NCI-H1092 treated with DMSO at 0.1 percent for 48 hours (cell line): Measurements from ENCODE around the gene BZW2.

Source experiments
- DNase-seq: peaks from one replicate; lab custom pipeline; 2025; lab: John Stamatoyannopoulos, UW

BZW2 gene

DNA sequence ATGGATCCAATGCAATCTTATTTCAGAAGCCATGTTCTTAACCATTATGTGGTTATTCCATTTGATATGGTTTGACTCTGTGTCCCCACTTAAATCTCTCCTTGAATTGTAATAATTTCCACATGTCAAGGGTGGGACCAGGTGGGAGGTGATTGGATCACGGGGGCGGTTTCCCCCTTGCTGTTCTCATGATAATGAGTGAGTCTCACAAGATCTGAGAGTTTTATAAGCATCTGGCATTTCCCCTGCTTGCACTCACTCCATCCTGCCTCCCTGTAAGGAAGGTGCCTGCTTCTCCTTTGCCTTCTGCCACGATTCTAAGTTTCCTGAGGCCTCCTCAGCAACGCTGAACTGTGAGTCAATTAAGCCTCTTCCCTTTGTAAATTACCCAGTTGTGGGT lies 75.6 kb downstream of the BZW2 start:
- no peak for DNase-seq

- DNase-seq: no peak
These were observed 78.4 kb downstream of the BZW2 start for GRCh38 chr7:16724344-16724743.

- no peak for DNase-seq
These were observed 80.2 kb downstream of the BZW2 start for GRCh38 chr7:16726189-16726588.

GRCh38 chr7:16727736-16728135 lies 81.8 kb downstream of the BZW2 start:
- DNase-seq: no peak

- no peak for DNase-seq
These were observed 82.8 kb downstream of the BZW2 start for GRCh38 chr7:16728811-16729210.

GRCh38 chr7:16729541-16729940 lies 83.6 kb downstream of the BZW2 start:
- DNase-seq: no peak

DNA sequence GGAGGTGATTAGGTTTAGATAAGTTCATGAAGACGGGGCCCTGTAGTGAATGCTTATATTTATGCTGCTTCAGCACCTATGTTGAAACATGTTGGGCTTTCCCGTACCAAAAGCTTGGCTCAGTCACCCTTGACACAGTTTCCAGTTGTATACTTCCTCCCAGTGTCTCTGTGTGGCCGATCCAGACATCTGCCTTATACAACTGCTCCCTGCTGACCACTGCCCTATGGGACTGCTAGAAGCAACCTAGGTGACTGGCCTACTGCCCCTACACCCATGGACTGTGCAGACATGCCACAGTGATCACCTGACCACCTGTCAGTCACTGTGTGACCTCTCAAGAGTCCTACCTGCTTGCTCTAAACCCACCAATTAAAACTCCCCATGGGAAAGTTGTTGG lies 85.0 kb downstream of the BZW2 start:
- no peak for DNase-seq

DNA sequence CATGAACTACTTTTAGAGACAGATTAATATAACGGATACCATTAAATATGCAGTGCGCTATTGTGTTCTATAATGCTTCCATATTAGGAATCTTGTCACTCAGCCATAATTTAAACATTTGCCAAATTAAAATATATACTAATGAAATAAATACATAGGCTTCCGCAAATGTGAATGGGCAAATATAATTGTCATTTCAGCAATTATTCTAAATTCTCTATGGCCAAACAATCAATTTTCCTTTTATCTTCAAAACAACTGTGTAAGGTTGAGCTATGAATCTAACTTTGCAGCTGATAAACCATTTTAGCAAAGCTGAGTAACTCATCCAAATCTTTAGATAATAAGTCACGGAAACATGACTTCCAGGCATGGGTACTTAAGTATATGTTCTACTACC lies 86.8 kb downstream of the BZW2 start:
- no peak for DNase-seq

- DNase-seq: no peak
These were observed 88.3 kb downstream of the BZW2 start for GRCh38 chr7:16734148-16734726.

GRCh38 chr7:16735020-16735419 lies 89.0 kb downstream of the BZW2 start:
- no peak for DNase-seq

GRCh38 chr7:16738011-16738688 lies 92.2 kb downstream of the BZW2 start:
- no peak for DNase-seq

DNA sequence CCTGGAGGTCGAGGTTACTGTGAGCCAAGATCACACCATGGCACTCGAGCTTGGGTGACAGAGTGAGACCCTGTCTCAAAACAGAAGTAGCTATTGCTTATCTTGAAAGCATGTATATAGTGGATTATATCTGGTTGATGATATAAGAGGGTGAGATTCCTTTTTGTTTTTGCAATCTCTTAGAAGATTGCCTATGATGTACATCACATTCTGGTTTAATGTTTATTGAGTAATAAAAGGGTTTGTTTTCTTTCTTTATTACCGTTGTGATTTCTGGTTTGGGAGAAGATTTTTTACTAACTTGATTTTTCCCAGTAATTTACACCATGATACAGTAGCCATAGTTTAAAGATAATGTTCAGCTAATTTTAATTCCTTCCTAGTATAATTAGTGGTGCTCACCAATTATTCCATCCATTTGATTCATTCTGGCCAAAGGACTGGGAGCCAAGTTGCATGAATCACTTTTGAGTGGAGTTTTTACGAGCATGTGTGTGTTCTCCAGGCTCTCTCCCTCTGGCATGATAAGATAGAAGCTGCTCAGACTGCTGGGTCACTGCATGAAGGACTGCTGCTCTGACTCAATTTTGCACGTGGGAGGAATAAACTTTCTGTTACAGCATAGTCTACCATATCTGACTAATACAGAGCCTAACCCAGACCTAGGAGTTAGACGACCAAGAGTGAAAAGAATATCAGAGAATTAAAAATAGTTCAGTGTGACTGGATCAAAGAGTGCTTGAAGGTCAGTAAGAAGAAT lies 94.1 kb downstream of the BZW2 start:
- no peak for DNase-seq

GRCh38 chr7:16740623-16740953 lies 94.6 kb downstream of the BZW2 start:
- DNase-seq: no peak

DNA sequence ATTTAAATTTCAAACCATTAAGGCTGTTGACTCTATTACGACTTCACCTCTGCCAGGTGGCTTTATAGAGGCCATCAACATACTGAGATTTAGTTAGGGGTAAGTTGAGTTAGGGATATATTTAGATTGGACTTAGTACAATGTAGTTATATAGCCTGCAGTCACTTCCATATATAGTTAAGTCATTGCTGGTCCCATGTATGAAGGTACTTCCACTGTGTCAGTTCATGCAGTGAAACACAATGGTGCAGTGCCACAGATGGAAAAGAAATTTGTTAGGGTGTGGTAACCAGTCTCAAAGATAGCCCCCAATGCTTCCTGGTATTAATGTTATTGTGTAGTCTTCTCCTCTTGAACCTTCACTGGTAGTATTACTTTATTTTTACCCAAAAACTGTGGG lies 95.0 kb downstream of the BZW2 start:
- no peak for DNase-seq

GRCh38 chr7:16741676-16742075 lies 95.7 kb downstream of the BZW2 start:
- DNase-seq: no peak

GRCh38 chr7:16742547-16742946 lies 96.6 kb downstream of the BZW2 start:
- DNase-seq: no peak

DNA sequence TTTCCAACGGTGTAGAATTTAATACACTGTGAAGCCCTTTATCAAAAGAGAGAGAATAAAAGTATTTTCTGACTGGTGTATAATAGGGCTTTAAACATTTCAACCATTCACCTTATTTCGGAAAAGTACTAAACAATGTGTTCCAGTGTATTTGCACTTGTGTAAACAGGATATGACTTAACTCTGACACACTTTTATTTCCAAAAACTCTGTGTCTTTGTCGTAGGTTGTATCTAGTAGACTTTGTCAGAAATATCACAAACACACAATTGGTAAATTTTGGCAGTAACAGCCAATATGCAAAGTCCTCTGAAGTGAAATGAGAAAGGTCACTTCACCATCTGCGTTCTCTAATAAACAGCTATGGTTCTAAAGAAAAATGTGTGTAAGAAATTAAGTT lies 97.3 kb downstream of the BZW2 start:
- no peak for DNase-seq

GRCh38 chr7:16744518-16745250 lies 98.7 kb downstream of the BZW2 start:
- no peak for DNase-seq

GRCh38 chr7:16745645-16746044 lies 99.7 kb downstream of the BZW2 start:
- no peak for DNase-seq

- no peak for DNase-seq
These were observed 101.1 kb downstream of the BZW2 start for GRCh38 chr7:16747102-16747501.

- peak; percentile 93 for DNase-seq
These were observed 107.3 kb downstream of the BZW2 start, which contains the start of gene TSPAN13 for GRCh38 chr7:16753102-16753931. Gene TSPAN13 (plus strand): TSS chr7:16753755. CDS start chr7:16753968, 213 bp downstream.
